Transverse colon (tissue), 3 donors: ENCODE measurements around the gene SPAG8.

Experiments used
- CTCF ChIP-seq, 5 experiments: fragments of 200-600 bp in 3 of 5; fragments of 450-650 bp in 2 of 5; sonication (generic) in 3 of 5; IDR thresholded peaks; 1 replicate in 2 of 5; 2 replicates in 3 of 5; pipeline ENCODE4 v1.5.1; 2016 to 2017; ENCODE audit warnings: antibody characterized with exemption in 5 of 5, inconsistent platforms in 3 of 5, mild to moderate bottlenecking in 2 of 5, moderate library complexity in 1 of 5
- EP300 ChIP-seq: sonication (generic); formaldehyde crosslinking; IDR thresholded peaks from one replicate; pipeline ENCODE4 v1.6.1; 2017; ENCODE audit warnings: antibody characterized with exemption, low read depth
- POLR2A ChIP-seq: fragments of 450-650 bp; IDR thresholded peaks from one replicate; pipeline ENCODE4 v1.6.1; 2016; ENCODE audit warnings: antibody characterized with exemption, mild to moderate bottlenecking, moderate library complexity

- TF ChIP-seq CTCF (IDR thresholded peaks at IDR 0.05) (no peak), EP300 (no peak), POLR2A (no peak)
Observed at GRCh38 chr9:35829764-35830096, 17.7 kb upstream of the SPAG8 start.
